ENCODE results near the gene DNAH3.

- TF ChIP-seq CTCF (IDR thresholded peaks at IDR 0.05 in 8 of 11, conservative IDR thresholded peaks at IDR 0.05 in 3 of 11) (no peak), POLR2AphosphoS5 (IDR thresholded peaks at IDR 0.05) (no peak)
These were observed 246.6 kb downstream of the DNAH3 start for GRCh38 chr16:20903899-20904506.
